Forelimb muscle (tissue), 1 donor: ENCODE data around the gene ZNF169. TPM values are rescaled to one million over a fixed set of nuclear protein-coding genes. Genes with fewer than 3 reads are reported as not detected.
"Not testable (repeated sequence)": the region's sequence is repeated elsewhere in the genome, so short reads cannot be mapped to it uniquely, and the experiment has no call there.

Experiments used
- DNase-seq: peaks from one replicate; pipeline ENCODE4 v3.0.0-alpha.2; 2013; ENCODE audit warnings: low read depth
- polyA plus RNA-seq: library from polyadenylated mRNA; unstranded; fragments of 120-200 nt; gene quantifications from one replicate; pipeline ENCODE4 v1.2.1, GENCODE V29; 2013; ENCODE audit not compliant: insufficient read length

The ZNF169 gene
- polyA plus RNA-seq, 1 donor, result 4.3 TPM

GRCh38 chr9:94347451-94347850 is 88.4 kb downstream of the ZNF169 start:
- DNase-seq, result not testable (repeated sequence)

DNA sequence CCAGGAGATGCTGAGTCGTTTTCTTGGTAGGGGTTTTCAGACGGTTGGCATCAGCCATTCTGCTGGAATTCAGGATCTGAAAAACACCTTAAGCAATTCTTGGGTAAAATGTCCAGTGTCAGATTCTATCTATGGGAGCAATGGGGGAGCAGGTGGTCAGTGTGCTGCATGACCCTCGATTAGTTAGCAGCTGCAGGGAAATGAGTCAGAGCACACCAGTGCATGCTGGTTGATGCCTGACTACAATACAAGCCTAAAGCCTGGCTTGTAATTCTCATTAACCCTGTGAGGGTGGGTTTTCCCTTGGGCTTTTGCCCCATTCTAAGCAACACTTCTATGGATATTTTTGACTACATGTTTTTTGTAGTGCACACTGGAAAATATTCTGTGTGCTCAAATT is 89.7 kb downstream of the ZNF169 start:
- not testable (repeated sequence) for DNase-seq

Other genes with a start within 250 kb of the ZNF169 start
- 8.3 TPM for gene PTPDC1, start 174.8 kb upstream of the ZNF169 start, polyA plus RNA-seq
- not detected for gene NUTM2F, start 69.3 kb downstream of the ZNF169 start, polyA plus RNA-seq